Spleen (tissue), 7 donors: ENCODE data around the gene DNAJC27.

ENCODE experiments used
- CTCF ChIP-seq, 11 experiments: fragments of 200-600 bp in 7 of 11; fragments of 450-650 bp in 4 of 11; sonication (generic) in 4 of 11; IDR thresholded peaks in 8 of 11; conservative IDR thresholded peaks in 3 of 11; 1 replicate in 7 of 11; 2 replicates in 4 of 11; pipeline versions ENCODE4 v1.4.0 to v1.8.0; 2016 to 2021; ENCODE audit warnings: antibody characterized with exemption in 11 of 11, inconsistent platforms in 4 of 11, mild to moderate bottlenecking in 1 of 11
- POLR2A ChIP-seq, 3 donors: fragments of 450-650 bp; IDR thresholded peaks; one replicate each; pipeline ENCODE4 v1.5.1; 2017; ENCODE audit warnings: antibody characterized with exemption in 3 of 3, mild to moderate bottlenecking in 1 of 3
- donor health status: DM: no; HTN: no; CAD: no; lungs with moderate emphysema.
- donor health status: DM: no; HTN: no; CAD: no.
- donor health status: DM: no; HTN: no; CAD: no.

- TF ChIP-seq CTCF (IDR thresholded peaks at IDR 0.05 in 8 of 11, conservative IDR thresholded peaks at IDR 0.05 in 3 of 11) (no peak), POLR2A (IDR thresholded peaks at IDR 0.05) (no peak)
Measured at GRCh38 chr2:24926220-24926601, 45.5 kb downstream of the DNAJC27 start.
